ENCODE measurements around the gene OTOGL.
"Not testable (repeated sequence)": the region's sequence is repeated elsewhere in the genome, so short reads cannot be mapped to it uniquely, and the experiment has no call there.

OTOGL gene

GRCh38 chr12:80232837-80233236 lies 133.5 kb downstream of the OTOGL start:
- DNase-seq, result no peak

- no peak for DNase-seq
Observed at GRCh38 chr12:80233926-80234325, 134.6 kb downstream of the OTOGL start.

- no peak for DNase-seq
Observed at GRCh38 chr12:80234667-80235066, 135.3 kb downstream of the OTOGL start.

GRCh38 chr12:80235944-80236343 lies 136.6 kb downstream of the OTOGL start:
- no peak for DNase-seq

- DNase-seq, result no peak
Observed at GRCh38 chr12:80239867-80240266, 140.5 kb downstream of the OTOGL start.

- peak; percentile 30 for DNase-seq
Observed at GRCh38 chr12:80241576-80242273, 142.4 kb downstream of the OTOGL start.

GRCh38 chr12:80242321-80242720 lies 143.0 kb downstream of the OTOGL start:
- DNase-seq, result no peak

GRCh38 chr12:80249581-80249980 lies 150.2 kb downstream of the OTOGL start:
- DNase-seq, result not testable (repeated sequence)

GRCh38 chr12:80257920-80258319 lies 158.6 kb downstream of the OTOGL start:
- no peak for DNase-seq

GRCh38 chr12:80260269-80260668 lies 160.9 kb downstream of the OTOGL start:
- no peak for DNase-seq

- no peak for DNase-seq
Observed at GRCh38 chr12:80261403-80261802, 162.1 kb downstream of the OTOGL start.

GRCh38 chr12:80262346-80262745 lies 163.0 kb downstream of the OTOGL start:
- peak; percentile 71 for DNase-seq

GRCh38 chr12:80262771-80263170 lies 163.4 kb downstream of the OTOGL start:
- no peak for DNase-seq

GRCh38 chr12:80264386-80264785 lies 165.0 kb downstream of the OTOGL start:
- DNase-seq, result no peak

- DNase-seq, result no peak
Observed at GRCh38 chr12:80264891-80265290, 165.6 kb downstream of the OTOGL start.

GRCh38 chr12:80268924-80269749 lies 169.8 kb downstream of the OTOGL start:
- peak; percentile 68 for DNase-seq

GRCh38 chr12:80269803-80270552 lies 170.6 kb downstream of the OTOGL start:
- DNase-seq, result peak; percentile 39

GRCh38 chr12:80271780-80272179 lies 172.4 kb downstream of the OTOGL start:
- no peak for DNase-seq

GRCh38 chr12:80272387-80272915 lies 173.1 kb downstream of the OTOGL start:
- DNase-seq, result no peak

- no peak for DNase-seq
Observed at GRCh38 chr12:80273144-80273543, 173.8 kb downstream of the OTOGL start.

- DNase-seq, result no peak
Observed at GRCh38 chr12:80277732-80278131, 178.4 kb downstream of the OTOGL start.

- no peak for DNase-seq
Observed at GRCh38 chr12:80282226-80282625, 182.9 kb downstream of the OTOGL start.

GRCh38 chr12:80282761-80283160 lies 183.4 kb downstream of the OTOGL start:
- no peak for DNase-seq

Data from kidney glomerular epithelial cell (primary cell).